K562 (cell line): ENCODE results near the gene GLT1D1. TPM values are rescaled to one million over a fixed set of nuclear protein-coding genes. Genes with fewer than 3 reads are reported as not detected.

Source experiments
- ATAC-seq: fragments of 200-7000 bp; cut with Tn5 transposase; 3 replicates; pipeline ENCODE4 v1.9.1; 2020; ENCODE audit warnings: moderate library complexity
- BruUV-seq: library from RNA; stranded (reverse); fragments of 400-500 nt; replicated peaks from 2 replicates; lab custom pipeline; 2021; lab: Mats Ljungman, UMichigan
- CTCF ChIA-PET: fragments of 300-600 bp; formaldehyde crosslinking; extraction: SDS; loops from one replicate; lab custom pipeline; 2021; ENCODE audit warnings: low intra/inter-chr PET ratio; lab: Yijun Ruan, JAX
- POLR2A ChIA-PET: fragments of 300-600, 350-650 bp; sonication (Branson Sonifier 250); formaldehyde crosslinking; extraction: SDS; loops from one replicate; lab custom pipeline; 2021; ENCODE audit warnings: antibody characterized with exemption, inconsistent platforms; lab: Yijun Ruan, JAX
- DNase-seq, 4 experiments: peaks; one replicate each; pipeline versions ENCODE4 v3.0.0 to v3.0.0-alpha.2; 2011 to 2018; ENCODE audit warnings: low spot score in 3 of 4, mixed read lengths in 3 of 4; ENCODE audit errors: extremely low read depth in 1 of 4
- FAIRE-seq: peaks from 2 replicates; lab custom pipeline; 2011; peaks lifted over from hg19 to GRCh38; lab: Jason Lieb, UNC
- H2AFZ ChIP-seq: 2 replicates; pipeline ENCODE4 v1.6.0; 2011; ENCODE audit warnings: low read depth, low read length, control low read depth, inconsistent platforms
- H3K27ac ChIP-seq: fragments of 200-600 bp; 3 replicates; pipeline ENCODE4 v1.8.0; 2011; ENCODE audit warnings: low read depth, mild to moderate bottlenecking, control low read depth, inconsistent platforms, low read length, moderate library complexity, mixed read lengths; ENCODE audit errors: extremely low read depth
- H3K27me3 ChIP-seq, 2 experiments: fragments of 300-600 bp in 1 of 2; 2 replicates in 1 of 2; 3 replicates in 1 of 2; pipeline versions ENCODE4 v1.6.0 to v1.8.0; 2011; ENCODE audit warnings: inconsistent platforms in 2 of 2, low read length in 2 of 2, mild to moderate bottlenecking in 1 of 2, mixed read lengths in 1 of 2, moderate library complexity in 1 of 2; ENCODE audit not compliant: control insufficient read depth in 2 of 2, insufficient read depth in 2 of 2
- H3K36me3 ChIP-seq: fragments of 300-600 bp; 3 replicates; pipeline ENCODE4 v1.8.0; 2011; ENCODE audit warnings: mild to moderate bottlenecking, low read length, inconsistent platforms; ENCODE audit not compliant: control insufficient read depth, insufficient read depth
- H3K4me1 ChIP-seq, 2 experiments: fragments of 200-600 bp in 1 of 2; replicated peaks in 1 of 2; 2 replicates in 1 of 2; 3 replicates in 1 of 2; pipeline versions ENCODE4 v1.5.1 to v1.8.0; 2011; ENCODE audit warnings: inconsistent platforms in 2 of 2, low read length in 2 of 2, mild to moderate bottlenecking in 1 of 2, mixed read lengths in 1 of 2, moderate library complexity in 1 of 2; ENCODE audit not compliant: control insufficient read depth in 2 of 2, insufficient read depth in 2 of 2
- H3K4me2 ChIP-seq: 2 replicates; pipeline ENCODE4 v1.6.1; 2011; ENCODE audit warnings: low read length, control low read depth, inconsistent platforms, mixed read lengths; ENCODE audit not compliant: insufficient read depth
- H3K4me3 ChIP-seq: fragments of 200-600 bp; sonication (generic), shearing (Covaris generic); 2 replicates; pipeline ENCODE4 v1.5.1; 2016; ENCODE audit warnings: control low read depth, inconsistent platforms
- H3K79me2 ChIP-seq: fragments of 200-600 bp; 3 replicates; pipeline ENCODE4 v1.8.0; 2011; ENCODE audit warnings: low read length, inconsistent platforms; ENCODE audit not compliant: control insufficient read depth, insufficient read depth
- H3K9ac ChIP-seq, 2 experiments: 2 replicates each; pipeline versions ENCODE4 v1.6.0 to v1.6.1; 2011; ENCODE audit warnings: low read depth in 2 of 2, low read length in 2 of 2, control low read depth in 1 of 2, inconsistent platforms in 1 of 2, mild to moderate bottlenecking in 1 of 2, mixed read lengths in 1 of 2; ENCODE audit not compliant: insufficient read depth in 1 of 2
- H3K9me1 ChIP-seq: one replicate; pipeline ENCODE4 v1.6.0; 2011; ENCODE audit warnings: inconsistent platforms, mild to moderate bottlenecking, low read length, moderate library complexity; ENCODE audit not compliant: control insufficient read depth, insufficient read depth
- H3K9me3 ChIP-seq: replicated peaks from 2 replicates; pipeline ENCODE4 v1.5.1; 2011; ENCODE audit warnings: low read depth, low read length, inconsistent platforms; ENCODE audit not compliant: control insufficient read depth, insufficient read depth
- H4K20me1 ChIP-seq: replicated peaks from 2 replicates; pipeline ENCODE4 v1.6.1; 2011; ENCODE audit warnings: low read length, inconsistent platforms, mixed read lengths; ENCODE audit not compliant: control insufficient read depth, insufficient read depth
- CLOCK ChIP-seq: fragments of 250-450 bp; sonication (Bioruptor Pico); IDR thresholded peaks from 2 replicates; pipeline ENCODE4 v1.4.0; 2020; ENCODE audit warnings: mild to moderate bottlenecking, moderate library complexity, borderline replicate concordance
- ETV1 ChIP-seq: fragments of 450-650 bp; conservative IDR thresholded peaks from 2 replicates; pipeline ENCODE4 v1.6.1; 2016; ENCODE audit warnings: missing genetic modification characterization, control low read depth, low read depth, missing compliant biosample characterization
- FOS ChIP-seq: IDR thresholded peaks from 3 replicates; pipeline ENCODE4 v1.6.1; 2011; ENCODE audit not compliant: insufficient read length; ENCODE audit errors: extremely low read depth
- HOXB6 ChIP-seq: fragments of 250-450 bp; sonication (Bioruptor Pico); IDR thresholded peaks from 2 replicates; pipeline ENCODE4 v1.5.1; 2022; ENCODE audit warnings: mild to moderate bottlenecking, borderline replicate concordance
- KHSRP ChIP-seq: fragments of 450-650 bp; IDR thresholded peaks from 2 replicates; pipeline ENCODE4 v1.6.1; 2017
- MECOM ChIP-seq: fragments of 250-450 bp; sonication (Bioruptor Pico); IDR thresholded peaks from 2 replicates; pipeline ENCODE4 v1.8.0; 2022; ENCODE audit warnings: inconsistent platforms
- NBN ChIP-seq: fragments of 450-650 bp; IDR thresholded peaks from 2 replicates; pipeline ENCODE4 v1.6.1; 2016; ENCODE audit warnings: low read depth, mild to moderate bottlenecking
- SIN3B ChIP-seq: fragments of 450-650 bp; IDR thresholded peaks from 2 replicates; pipeline ENCODE4 v1.6.1; 2017; ENCODE audit warnings: low read depth, mild to moderate bottlenecking, moderate library complexity
- SMAD1 ChIP-seq: fragments of 150-350 bp; IDR thresholded peaks from 2 replicates; pipeline ENCODE4 v1.6.1; 2014; ENCODE audit warnings: low read length, low read depth; ENCODE audit not compliant: partially characterized antibody
- SREBF2 ChIP-seq: sonication (generic); formaldehyde crosslinking; IDR thresholded peaks from 2 replicates; pipeline ENCODE4 v1.4.0; 2020; ENCODE audit warnings: mild to moderate bottlenecking, missing genetic modification reagents
- ZNF695 ChIP-seq: fragments of 450-650 bp; formaldehyde crosslinking; IDR thresholded peaks from 2 replicates; pipeline ENCODE4 v1.4.0; 2020; ENCODE audit warnings: mild to moderate bottlenecking, moderate library complexity
- WGBS: fragments of 100-300 bp; shearing (Covaris generic); methylation state at CpG from one replicate; pipeline ENCODE4 v1.1.6; 2016; ENCODE audit warnings: low coverage, mixed read lengths; ENCODE audit not compliant: insufficient coverage; ENCODE audit errors: missing lambda C conversion rate; 5-methylcytosine and 5-hydroxymethylcytosine counted together
- in situ Hi-C: fragments of 300-500 bp; cut with MboI; formaldehyde crosslinking; loops from 4 replicates; pipeline ENCODE4 v1.15.0; 2018; ENCODE audit warnings: inconsistent platforms, mixed read lengths
- intact Hi-C: fragments of 100-400 bp; cut with micrococcal nuclease; formaldehyde crosslinking; loops from 2 replicates; pipeline ENCODE4 v1.14.2; 2022
- polyA plus RNA-seq, 8 experiments: library from polyadenylated mRNA; depleted of rRNA in 4 of 8; stranded (reverse) in 5 of 8; unstranded in 3 of 8; fragments of >200 nt; fragmentation: Nextera tagmentation in 2 of 8; fragmentation: Illumina TruSeq in 1 of 8; extraction: Ambion mirVana in 2 of 8; extraction: Trizol in 1 of 8; gene quantifications; 2 replicates each; pipeline versions ENCODE4 v1.2.1 to v1.2.3, GENCODE V29; 2011 to 2014; ENCODE audit warnings: inconsistent platforms in 1 of 8, missing spikeins in 1 of 8
- total RNA-seq, 7 experiments: library from RNA; depleted of rRNA in 6 of 7; stranded (reverse); fragments of >200 nt in 6 of 7; fragmentation: Illumina TruSeq in 2 of 7; extraction: Trizol in 2 of 7; gene quantifications; 2 replicates each; pipeline versions ENCODE4 v1.2.1 to v1.2.3, GENCODE V29; 2011 to 2021; ENCODE audit warnings: low replicate concordance in 1 of 7
- TF ChIP-seq, protein P1 (sequence below): fragments of 250-450 bp; sonication (Bioruptor Pico); IDR thresholded peaks from 2 replicates; pipeline ENCODE4 v1.8.0; 2022; ENCODE audit warnings: inconsistent platforms
- TF ChIP-seq, protein P2 (sequence below): fragments of 450-650 bp; IDR thresholded peaks from 2 replicates; pipeline ENCODE4 v1.6.1; 2017; ENCODE audit warnings: mild to moderate bottlenecking, moderate library complexity

GLT1D1 gene
- total and polyA plus RNA-seq, 9 of the 15 experiments (the other 6 are each of a cell fraction or from before 2014, with no cell fraction given), result 0.04 TPM; not detected in 8

GRCh38 chr12:128864516-128865186 is 11.4 kb downstream of the GLT1D1 start (continued):
- TF ChIP-seq, protein P1, sequence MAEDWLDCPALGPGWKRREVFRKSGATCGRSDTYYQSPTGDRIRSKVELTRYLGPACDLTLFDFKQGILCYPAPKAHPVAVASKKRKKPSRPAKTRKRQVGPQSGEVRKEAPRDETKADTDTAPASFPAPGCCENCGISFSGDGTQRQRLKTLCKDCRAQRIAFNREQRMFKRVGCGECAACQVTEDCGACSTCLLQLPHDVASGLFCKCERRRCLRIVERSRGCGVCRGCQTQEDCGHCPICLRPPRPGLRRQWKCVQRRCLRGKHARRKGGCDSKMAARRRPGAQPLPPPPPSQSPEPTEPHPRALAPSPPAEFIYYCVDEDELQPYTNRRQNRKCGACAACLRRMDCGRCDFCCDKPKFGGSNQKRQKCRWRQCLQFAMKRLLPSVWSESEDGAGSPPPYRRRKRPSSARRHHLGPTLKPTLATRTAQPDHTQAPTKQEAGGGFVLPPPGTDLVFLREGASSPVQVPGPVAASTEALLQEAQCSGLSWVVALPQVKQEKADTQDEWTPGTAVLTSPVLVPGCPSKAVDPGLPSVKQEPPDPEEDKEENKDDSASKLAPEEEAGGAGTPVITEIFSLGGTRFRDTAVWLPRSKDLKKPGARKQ, result no peak
- TF ChIP-seq SREBF2 (no peak), SIN3B (no peak), CLOCK (CRISPR knock-in tag) (no peak), MECOM (CRISPR knock-in tag) (no peak)

DNA sequence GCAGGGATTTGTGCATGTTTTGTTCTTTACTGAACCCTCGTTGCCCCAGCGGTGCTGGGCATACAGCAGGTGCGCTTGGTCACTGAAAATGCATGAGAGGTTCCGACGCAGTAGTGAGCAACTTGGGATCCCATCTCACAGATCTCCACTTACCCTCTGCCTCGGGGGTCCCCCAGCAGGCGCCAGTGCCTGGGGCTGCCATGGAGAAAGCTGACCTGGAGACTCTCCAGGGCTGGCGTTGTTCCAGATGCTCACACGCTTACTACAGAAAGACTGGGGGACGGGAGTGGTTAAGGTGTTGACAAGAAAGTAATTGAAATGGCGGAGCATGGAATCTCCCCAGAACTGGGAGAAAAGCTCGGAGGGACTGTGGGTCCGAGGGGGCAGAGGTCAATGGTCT is 14.2 kb downstream of the GLT1D1 start:
- Histone ChIP-seq H2AFZ (no peak overlapping the region), H3K4me3 (no peak overlapping the region), H3K9me3 (no peaks in the 10 kb centered on the region), H3K27me3 (peaks cover 14 to 48% of the 10 kb centered on the region in 2 experiments; a peak in 4 of 5 replicates), H3K79me2 (no peaks in the 10 kb centered on the region), H3K36me3 (no peaks in the 10 kb centered on the region), H4K20me1 (peaks cover 3% of the 10 kb centered on the region; the same call in 1 of the 2 replicates), H3K4me1 (no peaks in the 10 kb centered on the region), H3K9me1 (no peaks in the 10 kb centered on the region), H3K27ac (no peak overlapping the region), H3K9ac (no peak overlapping the region), H3K4me2 (no peak overlapping the region)
- intact Hi-C loops, result no loop called here
- ChIA-PET POLR2A (no interaction called here), CTCF (no interaction called here)
- ATAC-seq, result no peak
- no peak for FAIRE-seq
- no peak for DNase-seq
- in situ Hi-C loops, result no loop called here
- no TSS peak for BruUV-seq
- under 1% methylated on average over 13 of the region's 13 CpGs for WGBS
- TF ChIP-seq KHSRP (no peak), FOS (no peak), ZNF695 (CRISPR knock-in tag) (no peak), NBN (no peak), SMAD1 (no peak), ETV1 (tag) (no peak), HOXB6 (CRISPR knock-in tag) (no peak)
- TF ChIP-seq, protein P2, sequence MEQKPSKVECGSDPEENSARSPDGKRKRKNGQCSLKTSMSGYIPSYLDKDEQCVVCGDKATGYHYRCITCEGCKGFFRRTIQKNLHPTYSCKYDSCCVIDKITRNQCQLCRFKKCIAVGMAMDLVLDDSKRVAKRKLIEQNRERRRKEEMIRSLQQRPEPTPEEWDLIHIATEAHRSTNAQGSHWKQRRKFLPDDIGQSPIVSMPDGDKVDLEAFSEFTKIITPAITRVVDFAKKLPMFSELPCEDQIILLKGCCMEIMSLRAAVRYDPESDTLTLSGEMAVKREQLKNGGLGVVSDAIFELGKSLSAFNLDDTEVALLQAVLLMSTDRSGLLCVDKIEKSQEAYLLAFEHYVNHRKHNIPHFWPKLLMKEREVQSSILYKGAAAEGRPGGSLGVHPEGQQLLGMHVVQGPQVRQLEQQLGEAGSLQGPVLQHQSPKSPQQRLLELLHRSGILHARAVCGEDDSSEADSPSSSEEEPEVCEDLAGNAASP, result no peak
